MCF 10A (cell line): ENCODE data around the gene KCNC2. TPM values are rescaled to one million over a fixed set of nuclear protein-coding genes. Genes with fewer than 3 reads are reported as not detected.

Experiments used
- Bru-seq: library from RNA; stranded (reverse); fragments of 400-500 nt; gene quantifications from one replicate; lab custom pipeline; 2021; lab: Mats Ljungman, UMichigan
- BruChase-seq, 2 experiments: library from RNA; stranded (reverse); fragments of 400-500 nt; gene quantifications; one replicate each; lab custom pipeline; 2021; lab: Mats Ljungman, UMichigan
- BruUV-seq: library from RNA; stranded (reverse); fragments of 400-500 nt; replicated peaks from 2 replicates; lab custom pipeline; 2021; lab: Mats Ljungman, UMichigan
- CTCF ChIA-PET: fragments of 300-600 bp; sonication (Branson Sonifier 250); formaldehyde crosslinking; extraction: SDS; loops from one replicate; lab custom pipeline; 2021; ENCODE audit warnings: antibody characterized with exemption, inconsistent platforms; lab: Yijun Ruan, JAX
- POLR2A ChIA-PET: fragments of 300-600, 350-650 bp; sonication (Branson Sonifier 250); formaldehyde crosslinking; extraction: SDS; loops from one replicate; lab custom pipeline; 2020; ENCODE audit warnings: antibody characterized with exemption, inconsistent platforms; lab: Yijun Ruan, JAX
- DNase-seq: peaks from one replicate; pipeline ENCODE4 v3.0.0-alpha.2; 2018; ENCODE audit not compliant: unreplicated experiment
- H3K27ac Mint-ChIP-seq: one replicate; pipeline ENCODE4 v1.8.0; 2022; ENCODE audit warnings: mild to moderate bottlenecking, low read depth, mixed read lengths; ENCODE audit not compliant: unreplicated experiment
- H3K27me3 Mint-ChIP-seq: one replicate; pipeline ENCODE4 v1.8.0; 2022; ENCODE audit warnings: mixed read lengths; ENCODE audit not compliant: insufficient read depth, unreplicated experiment
- H3K36me3 Mint-ChIP-seq: one replicate; pipeline ENCODE4 v1.8.0; 2022; ENCODE audit warnings: mild to moderate bottlenecking, moderate library complexity, mixed read lengths; ENCODE audit not compliant: insufficient read depth, unreplicated experiment
- H3K4me1 Mint-ChIP-seq: one replicate; pipeline ENCODE4 v1.8.0; 2022; ENCODE audit warnings: mixed read lengths; ENCODE audit not compliant: insufficient read depth, unreplicated experiment
- H3K4me3 Mint-ChIP-seq: one replicate; pipeline ENCODE4 v1.8.0; 2022; ENCODE audit warnings: mild to moderate bottlenecking, moderate library complexity, mixed read lengths; ENCODE audit not compliant: unreplicated experiment
- H3K9me3 Mint-ChIP-seq: one replicate; pipeline ENCODE4 v1.8.0; 2022; ENCODE audit warnings: mixed read lengths; ENCODE audit not compliant: unreplicated experiment
- intact Hi-C: fragments of 100-400 bp; cut with micrococcal nuclease; formaldehyde crosslinking; loops from 2 replicates; pipeline ENCODE4 v1.14.1; 2022
- long read RNA-seq: library from polyadenylated mRNA; stranded (forward); transcript quantifications from one replicate; pipeline ENCODE4 v2.0.0, GENCODE V29; 2022
- total RNA-seq: library from RNA; stranded (reverse); gene quantifications from 2 replicates; pipeline ENCODE4 v1.2.3, GENCODE V29; 2022
- TF ChIP-seq, protein P1 (sequence below): fragments of 200-600 bp; IDR thresholded peaks from one replicate; pipeline ENCODE4 v1.8.0; 2022; ENCODE audit warnings: antibody characterized with exemption, mild to moderate bottlenecking; ENCODE audit not compliant: unreplicated experiment

KCNC2 gene
- total RNA-seq (not detected in 2 replicates), Bru-seq, nascent RNA (percentile 3 among the genes with signal in this experiment), BruChase-seq, experiment 1, labeled RNA remaining after a 6-hour chase (percentile 5 among the genes with signal in this experiment), BruChase-seq, experiment 2, labeled RNA remaining after a 2-hour chase (percentile 12 among the genes with signal in this experiment)
- long read RNA-seq: 0 reads

GRCh38 chr12:75209812-75210138 is at the start of gene KCNC2:
TSS of gene KCNC2 (minus strand) at chr12:75209839.
- Mint-ChIP-seq H3K9me3 (no peaks in the 10 kb centered on the region), H3K4me3 (no peak within 1 kb of the TSS), H3K27me3 (no peaks in the 10 kb centered on the region), H3K4me1 (no peaks in the 10 kb centered on the region), H3K36me3 (no peaks in the 10 kb centered on the region), H3K27ac (no peak within 1 kb of the TSS)
- ChIA-PET POLR2A (no interaction called here), CTCF (interaction anchor here (0.6 kb wide), 1 partner anchor 164 kb away, joined by 5 read pairs; no protein-coding TSS in a partner anchor)
- TF ChIP-seq, protein P1, sequence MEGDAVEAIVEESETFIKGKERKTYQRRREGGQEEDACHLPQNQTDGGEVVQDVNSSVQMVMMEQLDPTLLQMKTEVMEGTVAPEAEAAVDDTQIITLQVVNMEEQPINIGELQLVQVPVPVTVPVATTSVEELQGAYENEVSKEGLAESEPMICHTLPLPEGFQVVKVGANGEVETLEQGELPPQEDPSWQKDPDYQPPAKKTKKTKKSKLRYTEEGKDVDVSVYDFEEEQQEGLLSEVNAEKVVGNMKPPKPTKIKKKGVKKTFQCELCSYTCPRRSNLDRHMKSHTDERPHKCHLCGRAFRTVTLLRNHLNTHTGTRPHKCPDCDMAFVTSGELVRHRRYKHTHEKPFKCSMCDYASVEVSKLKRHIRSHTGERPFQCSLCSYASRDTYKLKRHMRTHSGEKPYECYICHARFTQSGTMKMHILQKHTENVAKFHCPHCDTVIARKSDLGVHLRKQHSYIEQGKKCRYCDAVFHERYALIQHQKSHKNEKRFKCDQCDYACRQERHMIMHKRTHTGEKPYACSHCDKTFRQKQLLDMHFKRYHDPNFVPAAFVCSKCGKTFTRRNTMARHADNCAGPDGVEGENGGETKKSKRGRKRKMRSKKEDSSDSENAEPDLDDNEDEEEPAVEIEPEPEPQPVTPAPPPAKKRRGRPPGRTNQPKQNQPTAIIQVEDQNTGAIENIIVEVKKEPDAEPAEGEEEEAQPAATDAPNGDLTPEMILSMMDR: no peak
- intact Hi-C loops: no loop called here
- no peak for DNase-seq
- no TSS peak for BruUV-seq

GRCh38 chr12:75259143-75259542 is 49.5 kb upstream of the KCNC2 start:
- BruUV-seq: no TSS peak
- POLR2A ChIA-PET: interaction anchor here (0.6 kb wide), 1 partner anchor 8 kb away, joined by 3 read pairs; no protein-coding TSS in a partner anchor
- peaks cover 17% of the 10 kb centered on the region for H3K4me1 Mint-ChIP-seq
- TF ChIP-seq, protein P1: no peak
- intact Hi-C loops: no loop called here
- no peaks in the 10 kb centered on the region for H3K36me3 Mint-ChIP-seq
- H3K4me3 Mint-ChIP-seq: no peak overlapping the region
- CTCF ChIA-PET: interaction anchor here (1.8 kb wide), 1 partner anchor 29 kb away, joined by 6 read pairs; no protein-coding TSS in a partner anchor
- no peak for DNase-seq
- no peaks in the 10 kb centered on the region for H3K27me3 Mint-ChIP-seq
- no peak overlapping the region for H3K27ac Mint-ChIP-seq
- no peaks in the 10 kb centered on the region for H3K9me3 Mint-ChIP-seq

DNA sequence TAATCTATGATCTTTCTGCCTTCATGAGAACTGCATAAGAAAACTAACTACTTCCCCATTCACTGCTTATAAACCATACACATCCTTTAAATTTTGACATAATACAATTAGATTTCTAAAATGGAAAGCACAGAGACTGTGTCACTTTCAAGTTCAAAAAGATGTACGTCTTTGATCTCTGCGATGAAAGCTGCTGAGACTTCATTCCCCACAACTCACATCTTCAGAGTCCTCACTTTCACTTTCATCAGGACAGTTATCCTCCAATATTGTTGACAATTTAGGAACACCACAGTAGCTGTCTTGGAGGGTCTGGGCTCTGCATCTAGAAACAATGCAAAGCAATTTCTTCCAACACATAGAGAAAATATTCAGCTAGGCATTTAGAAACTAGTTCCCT is 47.9 kb upstream of the KCNC2 start:
- Mint-ChIP-seq H3K4me3 (no peak overlapping the region), H3K27me3 (no peaks in the 10 kb centered on the region), H3K27ac (no peak overlapping the region), H3K4me1 (peaks cover 16% of the 10 kb centered on the region), H3K9me3 (no peaks in the 10 kb centered on the region), H3K36me3 (no peaks in the 10 kb centered on the region)
- ChIA-PET CTCF (interaction anchor here (1.8 kb wide), 1 partner anchor 30 kb away, joined by 6 read pairs; no protein-coding TSS in a partner anchor), POLR2A (interaction anchor here (0.8 to 1.1 kb wide), 2 partner anchors 76 to 466 kb away, joined by 3 to 4 read pairs; no protein-coding TSS in a partner anchor)
- no TSS peak for BruUV-seq
- TF ChIP-seq, protein P1: no peak
- DNase-seq: no peak
- intact Hi-C loops: no loop called here

- ChIA-PET POLR2A (no interaction called here), CTCF (interaction anchor here (0.5 kb wide), 1 partner anchor 442 kb away, joined by 3 read pairs; no protein-coding TSS in a partner anchor)
- H3K9me3 Mint-ChIP-seq: peaks cover 7% of the 10 kb centered on the region
- H3K27ac Mint-ChIP-seq: no peak overlapping the region
- no TSS peak for BruUV-seq
- TF ChIP-seq, protein P1: no peak
- H3K4me1 Mint-ChIP-seq: no peaks in the 10 kb centered on the region
- intact Hi-C loops: no loop called here
- DNase-seq: no peak
- H3K27me3 Mint-ChIP-seq: no peaks in the 10 kb centered on the region
- H3K36me3 Mint-ChIP-seq: no peaks in the 10 kb centered on the region
- no peak overlapping the region for H3K4me3 Mint-ChIP-seq
These were observed 35.5 kb upstream of the KCNC2 start for GRCh38 chr12:75245108-75245507.
